GM23338 (cell line): ENCODE results near the gene NUFIP2. TPM values are rescaled to one million over a fixed set of nuclear protein-coding genes. Genes with fewer than 3 reads are reported as not detected.
"Not testable (repeated sequence)": the region's sequence is repeated elsewhere in the genome, so short reads cannot be mapped to it uniquely, and the experiment has no call there.

Experiments used
- ATAC-seq: fragments of 200-7000 bp; cut with Tn5 transposase; 3 replicates; pipeline ENCODE4 v1.9.1; 2020
- DNase-seq: peaks from one replicate; pipeline ENCODE4 v3.0.0-alpha.2; 2015; ENCODE audit warnings: low spot score
- H2AFZ ChIP-seq: fragments of 200-600 bp; sonication (generic); 2 replicates; pipeline ENCODE4 v1.8.0; 2016; ENCODE audit warnings: antibody characterized with exemption, mild to moderate bottlenecking, moderate library complexity
- H3F3A ChIP-seq: fragments of 200-600 bp; sonication (generic); replicated peaks from 2 replicates; pipeline ENCODE4 v1.8.0; 2017; ENCODE audit warnings: antibody characterized with exemption, mixed run types, low read depth
- H3K27ac ChIP-seq: fragments of 200-600 bp; sonication (generic); 2 replicates; pipeline ENCODE4 v1.6.1; 2016; ENCODE audit warnings: low read depth
- H3K27me3 ChIP-seq: fragments of 200-600 bp; sonication (generic); 2 replicates; pipeline ENCODE4 v1.8.0; 2016; ENCODE audit warnings: mild to moderate bottlenecking, mixed run types, moderate library complexity; ENCODE audit not compliant: insufficient read depth
- H3K36me3 ChIP-seq: fragments of 200-600 bp; sonication (generic); 2 replicates; pipeline ENCODE4 v1.8.0; 2016; ENCODE audit warnings: mild to moderate bottlenecking; ENCODE audit not compliant: insufficient read depth
- H3K4me1 ChIP-seq: fragments of 200-600 bp; sonication (generic); 2 replicates; pipeline ENCODE4 v1.8.0; 2016; ENCODE audit warnings: mild to moderate bottlenecking, moderate library complexity; ENCODE audit not compliant: insufficient read depth
- H3K4me2 ChIP-seq: fragments of 200-600 bp; sonication (generic); 2 replicates; pipeline ENCODE4 v1.7.1; 2017; ENCODE audit warnings: mixed run types
- H3K4me3 ChIP-seq: fragments of 200-600 bp; sonication (generic); 2 replicates; pipeline ENCODE4 v1.6.1; 2016; ENCODE audit warnings: mixed run types
- H3K79me2 ChIP-seq: fragments of 200-600 bp; sonication (generic); replicated peaks from 2 replicates; pipeline ENCODE4 v1.8.0; 2017; ENCODE audit warnings: mild to moderate bottlenecking; ENCODE audit not compliant: insufficient read depth
- H3K9me2 ChIP-seq: fragments of 200-600 bp; sonication (generic); 2 replicates; pipeline ENCODE4 v1.8.0; 2017; ENCODE audit not compliant: insufficient read depth
- H4K20me1 ChIP-seq: fragments of 200-600 bp; sonication (generic); replicated peaks from 2 replicates; pipeline ENCODE4 v1.8.0; 2017; ENCODE audit warnings: mild to moderate bottlenecking; ENCODE audit not compliant: insufficient read depth
- H3K27ac Mint-ChIP-seq: 2 replicates; pipeline ENCODE4 v1.8.0; 2020; ENCODE audit warnings: inconsistent platforms, mild to moderate bottlenecking, moderate library complexity, mixed read lengths
- H3K27me3 Mint-ChIP-seq: 3 replicates; pipeline ENCODE4 v1.8.0; 2022; ENCODE audit warnings: low read depth, mild to moderate bottlenecking, moderate library complexity, mixed read lengths, inconsistent platforms; ENCODE audit not compliant: insufficient read depth, poor library complexity
- H3K36me3 Mint-ChIP-seq: 3 replicates; pipeline ENCODE4 v1.8.0; 2021; ENCODE audit warnings: low read depth, mild to moderate bottlenecking, inconsistent platforms, moderate library complexity, mixed read lengths
- H3K4me1 Mint-ChIP-seq: 3 replicates; pipeline ENCODE4 v1.8.0; 2020; ENCODE audit warnings: mild to moderate bottlenecking, inconsistent platforms, mixed read lengths
- H3K4me3 Mint-ChIP-seq: 3 replicates; pipeline ENCODE4 v1.8.0; 2021; ENCODE audit warnings: moderate library complexity, mild to moderate bottlenecking, inconsistent platforms, mixed read lengths
- H3K9me3 Mint-ChIP-seq: 3 replicates; pipeline ENCODE4 v1.8.0; 2020; ENCODE audit warnings: moderate library complexity, mild to moderate bottlenecking, inconsistent platforms, mixed read lengths
- EZH2phosphoT487 ChIP-seq: fragments of 200-600 bp; sonication (generic); IDR thresholded peaks from one replicate; pipeline ENCODE4 v1.8.1; 2018; ENCODE audit warnings: antibody characterized with exemption; ENCODE audit not compliant: unreplicated experiment
- POLR2AphosphoS5 ChIP-seq: IDR thresholded peaks from 2 replicates; pipeline ENCODE4 v1.6.1; 2016; ENCODE audit warnings: antibody characterized with exemption, low read depth
- REST ChIP-seq: IDR thresholded peaks from one replicate; pipeline ENCODE4 v1.6.1; 2018; ENCODE audit warnings: antibody characterized with exemption; ENCODE audit not compliant: unreplicated experiment
- STAT1 ChIP-seq: IDR thresholded peaks from one replicate; pipeline ENCODE4 v1.6.1; 2016; ENCODE audit warnings: antibody characterized with exemption; ENCODE audit not compliant: unreplicated experiment
- ZNF331 ChIP-seq: fragments of 250-450 bp; sonication (Bioruptor Pico); IDR thresholded peaks from 2 replicates; pipeline ENCODE4 v1.5.0; 2020; ENCODE audit warnings: low read depth, mild to moderate bottlenecking, moderate library complexity
- ZNF462 ChIP-seq: fragments of 250-450 bp; sonication (Bioruptor Pico); IDR thresholded peaks from 2 replicates; pipeline ENCODE4 v1.5.0; 2020; ENCODE audit warnings: mild to moderate bottlenecking, moderate library complexity
- polyA plus RNA-seq: library from polyadenylated mRNA; unstranded; fragments of >200 nt; fragmentation: Nextera tagmentation; extraction: Ambion mirVana; gene quantifications from 2 replicates; pipeline ENCODE4 v1.2.1, GENCODE V29; 2016
- total RNA-seq: library from RNA; depleted of rRNA; stranded (reverse); fragments of >200 nt; shearing (Covaris generic); gene quantifications from 2 replicates; pipeline ENCODE4 v1.2.3, GENCODE V29; 2014

The NUFIP2 gene
- total and polyA plus RNA-seq, 2 experiments from 2014 or later = 22.2 to 88.5 TPM

- TF ChIP-seq ZNF462 (CRISPR knock-in tag) (no peak), REST (no peak), EZH2phosphoT487 (no peak), STAT1 (no peak), POLR2AphosphoS5 (no peak), ZNF331 (no peak)
Measured at GRCh38 chr17:29273924-29274323, 20.0 kb downstream of the NUFIP2 start (continued).

GRCh38 chr17:29271980-29272379 is 22.0 kb downstream of the NUFIP2 start:
- not testable (repeated sequence) for H3K27ac Mint-ChIP-seq, H2AFZ ChIP-seq, H3K9me2 ChIP-seq, H3K4me3 Mint-ChIP-seq, H3K27me3 ChIP-seq, ATAC-seq, H3K4me2 ChIP-seq, H3K9me3 Mint-ChIP-seq, H3K4me1 ChIP-seq, DNase-seq, H3K4me3 ChIP-seq, H3K27me3 Mint-ChIP-seq
- Histone ChIP-seq H4K20me1 (peaks cover 95% of the 10 kb centered on the region), H3K27ac (0 out of 2 replicates have a peak overlapping the region, but pooled peaks have one; percentile 42), H3K36me3 (peaks cover 24% of the 10 kb centered on the region), H3K79me2 (peaks cover 100% of the 10 kb centered on the region), H3F3A (peaks cover 16% of the 10 kb centered on the region)
- peaks cover 84% of the 10 kb centered on the region for H3K36me3 Mint-ChIP-seq
- H3K4me1 Mint-ChIP-seq = peaks cover 17% of the 10 kb centered on the region
